Gastroesophageal sphincter (tissue), 3 donors: Measurements from ENCODE around the gene MUC22.

Experiments used
- EP300 ChIP-seq: sonication (generic); formaldehyde crosslinking; IDR thresholded peaks from one replicate; pipeline ENCODE4 v1.6.1; 2017; ENCODE audit warnings: antibody characterized with exemption, mild to moderate bottlenecking
- POLR2A ChIP-seq, 2 donors: fragments of 450-650 bp; IDR thresholded peaks; one replicate each; pipeline ENCODE4 v1.6.1; 2017; ENCODE audit warnings: antibody characterized with exemption in 2 of 2, mild to moderate bottlenecking in 2 of 2, moderate library complexity in 1 of 2
- POLR2AphosphoS5 ChIP-seq: sonication (generic); formaldehyde crosslinking; IDR thresholded peaks from one replicate; pipeline ENCODE4 v1.6.1; 2017; ENCODE audit warnings: antibody characterized with exemption
- TF ChIP-seq, protein P1 (sequence below), 4 experiments: fragments of 200-600 bp in 2 of 4; fragments of 450-650 bp in 2 of 4; sonication (generic) in 1 of 4; IDR thresholded peaks; one replicate each; pipeline ENCODE4 v1.5.1; 2017 to 2019; ENCODE audit warnings: antibody characterized with exemption in 4 of 4, mild to moderate bottlenecking in 2 of 4, moderate library complexity in 2 of 4

DNA sequence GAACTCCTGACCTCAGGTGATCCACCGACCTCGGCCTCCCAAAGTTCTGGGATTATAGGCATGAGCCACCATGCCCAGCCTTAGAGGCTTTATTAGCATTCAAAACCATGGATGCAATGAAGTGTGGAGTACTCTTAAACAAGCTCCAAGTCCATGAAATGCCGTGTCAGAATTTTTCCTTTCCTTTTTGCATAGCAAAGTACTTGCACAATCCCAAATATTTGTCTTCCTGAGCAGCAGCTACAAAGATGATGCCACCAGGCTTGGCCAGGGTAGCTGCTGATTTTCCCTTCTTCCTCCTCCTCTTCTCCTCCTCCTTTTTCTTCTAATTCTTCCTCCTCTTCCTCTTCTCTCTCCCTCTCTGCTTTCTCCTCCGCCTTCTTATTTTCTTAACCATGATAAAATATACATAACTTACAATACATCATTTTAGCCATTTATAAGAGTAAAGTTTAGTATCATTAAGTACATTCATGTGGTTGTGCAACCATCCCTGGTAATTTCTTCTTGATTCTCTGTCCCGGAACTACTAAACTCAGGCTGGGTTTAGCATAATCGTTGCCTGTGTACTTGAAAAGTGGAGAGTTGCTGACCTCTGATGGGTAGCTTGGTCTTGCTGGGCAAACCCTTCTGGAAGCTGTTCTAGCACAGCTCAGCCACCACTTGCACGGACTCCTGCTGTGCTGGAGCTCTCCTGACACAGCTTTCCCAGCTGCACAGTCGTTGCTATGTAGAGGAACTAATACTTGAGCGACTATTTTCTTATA, 49.2 kb upstream of the MUC22 start:
- TF ChIP-seq, protein P1, sequence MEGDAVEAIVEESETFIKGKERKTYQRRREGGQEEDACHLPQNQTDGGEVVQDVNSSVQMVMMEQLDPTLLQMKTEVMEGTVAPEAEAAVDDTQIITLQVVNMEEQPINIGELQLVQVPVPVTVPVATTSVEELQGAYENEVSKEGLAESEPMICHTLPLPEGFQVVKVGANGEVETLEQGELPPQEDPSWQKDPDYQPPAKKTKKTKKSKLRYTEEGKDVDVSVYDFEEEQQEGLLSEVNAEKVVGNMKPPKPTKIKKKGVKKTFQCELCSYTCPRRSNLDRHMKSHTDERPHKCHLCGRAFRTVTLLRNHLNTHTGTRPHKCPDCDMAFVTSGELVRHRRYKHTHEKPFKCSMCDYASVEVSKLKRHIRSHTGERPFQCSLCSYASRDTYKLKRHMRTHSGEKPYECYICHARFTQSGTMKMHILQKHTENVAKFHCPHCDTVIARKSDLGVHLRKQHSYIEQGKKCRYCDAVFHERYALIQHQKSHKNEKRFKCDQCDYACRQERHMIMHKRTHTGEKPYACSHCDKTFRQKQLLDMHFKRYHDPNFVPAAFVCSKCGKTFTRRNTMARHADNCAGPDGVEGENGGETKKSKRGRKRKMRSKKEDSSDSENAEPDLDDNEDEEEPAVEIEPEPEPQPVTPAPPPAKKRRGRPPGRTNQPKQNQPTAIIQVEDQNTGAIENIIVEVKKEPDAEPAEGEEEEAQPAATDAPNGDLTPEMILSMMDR (IDR thresholded peaks at IDR 0.05), result no peak
- TF ChIP-seq POLR2AphosphoS5 (no peak), POLR2A (IDR thresholded peaks at IDR 0.05) (no peak), EP300 (no peak)
